Gastroesophageal sphincter (tissue), 4 donors: ENCODE results near the gene PDK1. TPM values are rescaled to one million over a fixed set of nuclear protein-coding genes. Genes with fewer than 3 reads are reported as not detected.

Experiments
- ATAC-seq: fragments of 150-250 bp; one replicate; pipeline ENCODE4 v1.9.1; 2016; ENCODE audit warnings: mild to moderate bottlenecking, moderate library complexity
- H3K27ac ChIP-seq, 4 donors: fragments of 200-600 bp; sonication (generic) in 3 of 4; 1 replicate in 3 of 4; 2 replicates in 1 of 4; pipeline ENCODE4 v1.5.1; 2016 to 2019
- H3K27me3 ChIP-seq: fragments of 200-600 bp; sonication (generic); one replicate; pipeline ENCODE4 v1.5.1; 2019
- H3K36me3 ChIP-seq, 2 donors: fragments of 200-600 bp; sonication (generic); one replicate each; pipeline ENCODE4 v1.5.1; 2019; ENCODE audit warnings: control low read depth in 1 of 2
- H3K4me1 ChIP-seq, 3 donors: fragments of 200-600 bp; sonication (generic); 1 replicate in 2 of 3; 2 replicates in 1 of 3; pipeline ENCODE4 v1.5.1; 2016 to 2019; ENCODE audit warnings: control low read depth in 2 of 3
- H3K4me3 ChIP-seq, 2 donors: fragments of 200-600 bp; sonication (generic); one replicate each; pipeline ENCODE4 v1.5.1; 2019; ENCODE audit warnings: mild to moderate bottlenecking in 1 of 2, moderate library complexity in 1 of 2
- H3K9me3 ChIP-seq, 3 donors: fragments of 200-600 bp; sonication (generic); one replicate each; pipeline ENCODE4 v1.5.1; 2017 to 2019; ENCODE audit warnings: control low read depth in 2 of 3
- EP300 ChIP-seq: sonication (generic); formaldehyde crosslinking; IDR thresholded peaks from one replicate; pipeline ENCODE4 v1.6.1; 2017; ENCODE audit warnings: antibody characterized with exemption, mild to moderate bottlenecking
- POLR2A ChIP-seq, 2 donors: fragments of 450-650 bp; IDR thresholded peaks; one replicate each; pipeline ENCODE4 v1.6.1; 2017; ENCODE audit warnings: antibody characterized with exemption in 2 of 2, mild to moderate bottlenecking in 2 of 2, moderate library complexity in 1 of 2
- POLR2AphosphoS5 ChIP-seq: sonication (generic); formaldehyde crosslinking; IDR thresholded peaks from one replicate; pipeline ENCODE4 v1.6.1; 2017; ENCODE audit warnings: antibody characterized with exemption
- WGBS, 2 donors: methylation state at CpG; one replicate each; pipeline ENCODE4 v1.1.5; 2018; ENCODE audit warnings: low coverage in 1 of 2; 5-methylcytosine and 5-hydroxymethylcytosine counted together
- total RNA-seq, 4 donors: library from RNA; depleted of rRNA; stranded (reverse); fragments of >200 nt; gene quantifications; one replicate each; pipeline ENCODE4 v1.1.0, GENCODE V29; 2016
- TF ChIP-seq, protein P1 (sequence below), 4 experiments: fragments of 200-600 bp in 2 of 4; fragments of 450-650 bp in 2 of 4; sonication (generic) in 1 of 4; IDR thresholded peaks; one replicate each; pipeline ENCODE4 v1.5.1; 2017 to 2019; ENCODE audit warnings: antibody characterized with exemption in 4 of 4, mild to moderate bottlenecking in 2 of 4, moderate library complexity in 2 of 4

The PDK1 gene
- total RNA-seq, 4 donors from 2014 or later, result 9.4 to 19.3 (median 12.1) TPM

DNA sequence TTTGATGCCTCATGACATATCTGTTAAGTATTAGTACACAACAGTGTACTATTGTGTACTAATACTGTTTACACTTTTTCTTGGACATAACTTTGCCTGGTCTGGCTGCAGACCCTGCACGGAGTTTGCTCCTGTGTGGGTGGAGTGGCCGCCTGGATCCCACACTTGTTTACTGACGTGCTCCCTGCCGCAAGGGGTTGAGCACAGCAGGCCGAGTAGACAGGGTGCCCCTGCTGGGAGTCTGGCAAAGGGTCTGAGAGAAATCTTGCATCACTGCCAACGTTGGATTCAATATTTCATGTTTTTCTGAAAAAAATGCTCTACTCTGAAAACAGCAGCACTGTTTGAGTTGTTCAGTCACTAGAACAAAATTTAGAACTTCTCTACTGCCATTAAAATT lies 59.0 kb downstream of the PDK1 start:
- TF ChIP-seq, protein P1, sequence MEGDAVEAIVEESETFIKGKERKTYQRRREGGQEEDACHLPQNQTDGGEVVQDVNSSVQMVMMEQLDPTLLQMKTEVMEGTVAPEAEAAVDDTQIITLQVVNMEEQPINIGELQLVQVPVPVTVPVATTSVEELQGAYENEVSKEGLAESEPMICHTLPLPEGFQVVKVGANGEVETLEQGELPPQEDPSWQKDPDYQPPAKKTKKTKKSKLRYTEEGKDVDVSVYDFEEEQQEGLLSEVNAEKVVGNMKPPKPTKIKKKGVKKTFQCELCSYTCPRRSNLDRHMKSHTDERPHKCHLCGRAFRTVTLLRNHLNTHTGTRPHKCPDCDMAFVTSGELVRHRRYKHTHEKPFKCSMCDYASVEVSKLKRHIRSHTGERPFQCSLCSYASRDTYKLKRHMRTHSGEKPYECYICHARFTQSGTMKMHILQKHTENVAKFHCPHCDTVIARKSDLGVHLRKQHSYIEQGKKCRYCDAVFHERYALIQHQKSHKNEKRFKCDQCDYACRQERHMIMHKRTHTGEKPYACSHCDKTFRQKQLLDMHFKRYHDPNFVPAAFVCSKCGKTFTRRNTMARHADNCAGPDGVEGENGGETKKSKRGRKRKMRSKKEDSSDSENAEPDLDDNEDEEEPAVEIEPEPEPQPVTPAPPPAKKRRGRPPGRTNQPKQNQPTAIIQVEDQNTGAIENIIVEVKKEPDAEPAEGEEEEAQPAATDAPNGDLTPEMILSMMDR (IDR thresholded peaks at IDR 0.05), result no peak
- TF ChIP-seq EP300, result no peak
- no peak for TF ChIP-seq POLR2AphosphoS5
- TF ChIP-seq POLR2A (IDR thresholded peaks at IDR 0.05), result no peak
- H3K27ac ChIP-seq, result no peak overlapping the region
- 40 to 58% methylated on average over 1 to 4 of the region's 6 CpGs for WGBS, 2 donors
- peaks cover 0 to 13% of the 10 kb centered on the region in 2 donors for H3K36me3 ChIP-seq
- H3K4me3 ChIP-seq, result no peak overlapping the region
- peaks cover 0 to 4% (median 0%) of the 10 kb centered on the region in 3 donors for H3K4me1 ChIP-seq
- no peaks in the 10 kb centered on the region for H3K9me3 ChIP-seq
- no peak for ATAC-seq
- H3K27me3 ChIP-seq, result no peaks in the 10 kb centered on the region

DNA sequence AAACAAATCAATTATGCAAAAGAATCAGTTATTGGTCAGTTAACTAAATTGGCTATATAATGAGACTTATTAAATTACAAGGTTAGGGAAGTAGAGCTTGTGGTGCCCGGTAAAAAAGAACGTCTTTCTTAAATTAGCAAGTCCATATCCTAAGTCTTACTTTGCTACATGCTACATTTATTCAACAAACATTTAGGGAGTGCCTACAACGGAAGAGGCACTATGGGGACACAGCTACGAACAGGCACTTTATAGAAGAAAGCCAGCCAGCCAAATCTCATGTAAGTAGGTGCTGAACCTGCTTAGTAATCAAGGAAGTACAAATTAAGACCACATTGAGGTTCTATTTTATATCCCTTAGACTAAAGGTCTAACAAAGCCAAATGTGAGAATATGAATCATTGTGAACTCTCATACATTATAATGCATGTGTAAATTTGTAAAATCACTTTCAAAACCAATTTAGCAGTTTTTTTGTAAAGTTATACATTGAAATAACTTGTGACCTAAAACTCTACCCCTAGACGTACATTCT lies 59.9 kb downstream of the PDK1 start:
- 77 to 96% methylated on average over 5 of the region's 5 CpGs for WGBS, 2 donors

DNA sequence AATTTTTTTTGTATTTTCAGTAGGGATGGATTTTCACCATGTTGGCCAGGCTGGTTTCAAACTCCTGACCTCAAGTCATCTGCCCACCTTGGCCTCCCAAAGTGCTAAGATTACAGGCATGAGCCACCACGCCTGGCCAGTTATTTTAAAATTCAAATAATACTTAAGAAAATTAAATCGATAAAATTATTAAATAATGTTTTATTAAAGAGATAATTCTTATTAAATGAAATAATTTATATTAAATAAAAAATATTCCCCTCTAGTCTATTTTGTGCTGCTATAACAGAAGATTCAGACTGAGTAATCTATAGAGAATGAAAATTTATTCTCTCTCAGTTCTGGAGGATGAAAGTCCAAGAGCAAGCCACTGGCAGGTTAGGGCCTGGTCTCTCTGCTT lies 61.2 kb downstream of the PDK1 start:
- Histone ChIP-seq H3K27ac (no peak overlapping the region), H3K4me1 (peaks cover 0 to 4% (median 0%) of the 10 kb centered on the region in 3 donors), H3K36me3 (peaks cover 0 to 13% of the 10 kb centered on the region in 2 donors), H3K27me3 (no peaks in the 10 kb centered on the region), H3K4me3 (no peak overlapping the region), H3K9me3 (no peaks in the 10 kb centered on the region)
- ATAC-seq, result no peak
- 100% methylated on average over 2 of the region's 2 CpGs for WGBS, 2 donors
- TF ChIP-seq EP300 (no peak), POLR2A (IDR thresholded peaks at IDR 0.05) (no peak), POLR2AphosphoS5 (no peak)
- TF ChIP-seq, protein P1 (IDR thresholded peaks at IDR 0.05), result no peak

More for the DNA sequence above, 59.9 kb downstream of the PDK1 start:
- Histone ChIP-seq H3K4me1 (peaks cover 0 to 4% (median 0%) of the 10 kb centered on the region in 3 donors), H3K27ac (no peak overlapping the region), H3K9me3 (no peaks in the 10 kb centered on the region), H3K36me3 (peaks cover 0 to 13% of the 10 kb centered on the region in 2 donors), H3K27me3 (no peaks in the 10 kb centered on the region), H3K4me3 (no peak overlapping the region)
- no peak for ATAC-seq
- TF ChIP-seq POLR2AphosphoS5, result no peak

DNA sequence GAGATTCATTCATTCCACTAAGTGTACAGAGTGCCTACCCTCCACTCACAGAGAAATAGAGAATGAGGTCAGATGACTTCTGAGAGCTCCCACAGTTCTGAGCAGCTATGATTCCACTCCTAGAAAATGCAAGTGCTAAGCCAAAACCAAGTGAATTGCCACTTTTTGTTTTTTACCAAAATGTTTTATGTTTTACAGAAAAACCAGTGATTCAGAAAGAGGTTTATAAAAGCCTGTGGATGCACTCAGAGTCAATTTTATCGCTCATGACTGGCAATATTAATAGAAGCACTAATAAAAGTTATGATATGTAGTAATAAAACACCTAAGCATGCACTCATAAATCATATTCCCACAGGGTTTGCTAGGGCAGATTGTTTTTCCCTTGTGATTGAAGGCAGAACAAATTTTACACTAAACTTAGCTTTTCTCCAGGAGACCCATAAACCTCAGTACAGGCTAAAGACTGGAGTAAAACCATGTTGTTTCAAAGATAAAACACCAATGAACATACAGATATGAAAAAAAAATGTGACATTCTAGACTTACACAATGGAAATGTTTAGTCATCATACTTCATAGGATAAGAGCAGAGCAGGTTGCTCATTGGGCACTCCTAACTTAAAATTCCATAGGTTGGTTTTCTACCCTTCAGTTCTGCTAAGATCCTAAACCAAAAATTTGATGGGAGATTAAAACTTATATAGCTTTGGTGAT lies 67.5 kb downstream of the PDK1 start:
- no peaks in the 10 kb centered on the region for H3K27me3 ChIP-seq
- H3K4me3 ChIP-seq, result no peak overlapping the region
- TF ChIP-seq, protein P1 (IDR thresholded peaks at IDR 0.05), result no peak
- TF ChIP-seq EP300, result no peak
- no peak for TF ChIP-seq POLR2AphosphoS5
- no peak for TF ChIP-seq POLR2A (IDR thresholded peaks at IDR 0.05)
- H3K27ac ChIP-seq, result no peak overlapping the region
- 56 to 92% methylated on average over 1 of the region's 1 CpG for WGBS, 2 donors
- H3K4me1 ChIP-seq, result no peaks in the 10 kb centered on the region
- H3K9me3 ChIP-seq, result no peaks in the 10 kb centered on the region
- no peak for ATAC-seq
- H3K36me3 ChIP-seq, result no peaks in the 10 kb centered on the region

DNA sequence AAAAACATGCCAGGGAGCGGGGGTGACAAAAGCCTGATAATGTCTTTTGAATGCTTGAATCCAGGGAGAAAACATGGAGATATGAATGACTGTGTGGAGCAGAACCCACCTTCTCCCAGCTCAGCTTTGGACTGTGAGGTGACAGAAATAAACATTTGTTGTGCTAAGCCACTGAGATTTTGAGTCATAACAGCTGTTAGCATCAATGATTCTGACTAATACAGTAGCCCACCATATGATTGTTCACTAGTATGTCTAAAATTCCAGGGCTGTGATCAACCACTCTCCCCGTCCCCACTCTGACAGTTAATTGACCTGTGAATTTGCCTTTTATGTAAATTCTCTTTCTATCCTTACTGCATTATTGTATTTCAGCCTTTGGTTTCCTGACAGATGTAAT lies 69.1 kb downstream of the PDK1 start:
- ATAC-seq, result no peak
- WGBS, 2 donors, result 80 to 100% methylated on average over 1 to 2 of the region's 2 CpGs
- H3K36me3 ChIP-seq, result peaks cover 0 to 8% of the 10 kb centered on the region in 2 donors
- H3K9me3 ChIP-seq, result no peaks in the 10 kb centered on the region
- H3K27ac ChIP-seq, result no peak overlapping the region
- TF ChIP-seq EP300 (no peak), POLR2A (IDR thresholded peaks at IDR 0.05) (no peak)
- TF ChIP-seq, protein P1 (IDR thresholded peaks at IDR 0.05), result no peak
- no peaks in the 10 kb centered on the region for H3K4me1 ChIP-seq
- H3K27me3 ChIP-seq, result no peaks in the 10 kb centered on the region
- H3K4me3 ChIP-seq, result no peak overlapping the region
